Measurements from ENCODE around the gene PGBD5.

GRCh38 chr1:230278871-230279582 lies 147.1 kb downstream of the PGBD5 start:
- TF ChIP-seq, protein P1, sequence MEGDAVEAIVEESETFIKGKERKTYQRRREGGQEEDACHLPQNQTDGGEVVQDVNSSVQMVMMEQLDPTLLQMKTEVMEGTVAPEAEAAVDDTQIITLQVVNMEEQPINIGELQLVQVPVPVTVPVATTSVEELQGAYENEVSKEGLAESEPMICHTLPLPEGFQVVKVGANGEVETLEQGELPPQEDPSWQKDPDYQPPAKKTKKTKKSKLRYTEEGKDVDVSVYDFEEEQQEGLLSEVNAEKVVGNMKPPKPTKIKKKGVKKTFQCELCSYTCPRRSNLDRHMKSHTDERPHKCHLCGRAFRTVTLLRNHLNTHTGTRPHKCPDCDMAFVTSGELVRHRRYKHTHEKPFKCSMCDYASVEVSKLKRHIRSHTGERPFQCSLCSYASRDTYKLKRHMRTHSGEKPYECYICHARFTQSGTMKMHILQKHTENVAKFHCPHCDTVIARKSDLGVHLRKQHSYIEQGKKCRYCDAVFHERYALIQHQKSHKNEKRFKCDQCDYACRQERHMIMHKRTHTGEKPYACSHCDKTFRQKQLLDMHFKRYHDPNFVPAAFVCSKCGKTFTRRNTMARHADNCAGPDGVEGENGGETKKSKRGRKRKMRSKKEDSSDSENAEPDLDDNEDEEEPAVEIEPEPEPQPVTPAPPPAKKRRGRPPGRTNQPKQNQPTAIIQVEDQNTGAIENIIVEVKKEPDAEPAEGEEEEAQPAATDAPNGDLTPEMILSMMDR (IDR thresholded peaks at IDR 0.05) = no peak
- TF ChIP-seq POLR2AphosphoS5 (IDR thresholded peaks at IDR 0.05) (no peak), POLR2A (IDR thresholded peaks at IDR 0.05) (no peak)

Measured in transverse colon (tissue), 4 donors.